ENCODE results near the gene PLD2.
"Not testable (repeated sequence)": the region's sequence is repeated elsewhere in the genome, so short reads cannot be mapped to it uniquely, and the experiment has no call there.

PLD2 gene

DNA sequence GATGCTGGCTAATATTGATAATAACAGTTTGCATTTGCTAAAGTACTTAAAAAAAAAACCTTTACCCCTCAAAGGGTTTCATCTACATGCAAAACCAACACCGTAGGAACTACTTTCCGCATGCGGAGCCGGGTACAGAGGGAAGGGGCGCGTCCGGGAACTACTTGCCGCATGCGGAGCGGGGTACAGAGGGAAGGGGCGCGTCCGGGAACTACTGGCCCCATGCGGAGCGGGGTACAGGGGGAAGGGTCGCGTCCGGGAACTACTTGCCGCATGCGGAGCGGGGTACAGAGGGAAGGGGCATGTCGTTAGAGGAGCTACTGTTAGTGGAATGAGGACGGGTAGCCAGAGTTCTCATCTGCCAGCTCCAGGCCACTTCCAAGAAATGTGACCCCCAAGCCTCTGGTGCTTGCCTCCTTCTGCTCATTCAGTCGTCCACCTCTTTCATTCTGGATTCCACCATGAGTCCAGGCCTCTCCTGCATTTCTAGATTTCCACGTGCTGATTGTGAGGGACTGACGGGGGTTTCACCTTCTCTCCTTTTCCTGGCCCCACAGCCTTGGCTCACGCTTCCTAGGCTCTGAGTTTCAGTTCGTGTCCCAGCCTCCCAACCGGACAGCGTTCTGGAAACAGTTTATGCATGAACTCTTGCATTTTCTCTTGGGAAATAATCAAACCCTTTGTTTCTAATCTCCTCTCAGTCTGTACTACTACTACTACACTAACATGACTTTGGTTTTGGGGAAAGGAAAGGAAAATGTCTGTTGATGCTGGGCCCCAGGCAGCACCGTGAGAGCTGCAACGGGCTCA, 53.1 kb downstream of the PLD2 start:
- no peak for DNase-seq

DNA sequence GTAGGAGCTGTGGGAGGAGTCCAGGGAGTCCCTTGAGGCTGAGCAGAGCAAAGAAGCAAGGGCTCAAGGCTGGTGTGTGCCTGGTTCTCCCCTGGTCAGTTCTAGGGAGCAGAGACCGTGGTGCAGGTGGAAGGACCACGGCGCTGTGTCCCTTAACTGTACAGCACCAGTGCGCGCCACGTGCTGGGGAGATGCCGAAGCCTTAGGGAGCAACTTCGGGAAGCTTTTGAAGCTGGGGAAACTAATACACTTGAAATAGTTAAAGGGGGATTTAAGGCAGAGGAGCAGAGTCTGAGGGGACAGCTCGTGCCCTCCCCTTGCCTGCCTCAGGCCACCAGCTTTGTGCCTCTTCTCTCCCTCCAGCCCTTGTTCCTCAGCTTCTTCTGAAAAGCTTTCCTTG, 53.7 kb downstream of the PLD2 start:
- no peak for DNase-seq

DNA sequence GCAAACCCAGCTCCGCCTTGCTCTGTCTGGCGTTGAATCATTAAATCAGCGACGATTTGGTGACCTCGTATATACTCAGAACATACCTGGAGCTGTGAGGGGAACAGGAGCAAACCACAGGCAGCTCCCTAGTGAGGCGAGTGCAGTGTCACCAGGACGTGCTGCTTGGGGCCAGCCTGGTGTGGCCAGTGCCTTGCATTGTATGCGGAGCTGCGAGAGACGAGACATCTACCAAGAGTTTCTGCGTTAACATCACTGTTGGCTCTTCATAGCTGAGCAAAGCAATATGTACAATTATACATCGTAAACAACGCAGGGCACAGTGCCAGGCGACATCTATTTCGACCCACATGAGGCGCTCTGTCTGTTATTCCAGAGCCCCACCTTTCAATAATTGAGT, 54.1 kb downstream of the PLD2 start:
- no peak for DNase-seq

DNA sequence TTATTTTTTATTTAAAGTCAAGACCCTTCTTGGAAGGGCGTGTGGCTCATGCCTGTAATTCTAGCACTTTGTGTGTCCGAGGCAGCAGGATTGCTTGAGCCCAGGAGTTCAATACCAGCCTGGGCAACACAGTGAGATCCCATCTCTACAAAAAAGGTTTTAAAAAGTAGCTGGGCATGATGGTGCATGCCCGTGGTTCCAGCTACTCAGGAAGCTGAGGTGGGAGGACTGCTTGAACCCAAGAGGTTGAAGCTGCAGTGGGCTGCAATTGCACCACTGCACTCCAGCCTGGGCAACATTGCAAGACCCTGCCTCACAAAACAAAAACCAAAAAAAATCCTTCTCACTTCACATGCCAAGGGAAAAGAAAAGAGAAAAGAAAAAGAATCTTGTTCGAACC, 55.8 kb downstream of the PLD2 start:
- DNase-seq = no peak

DNA sequence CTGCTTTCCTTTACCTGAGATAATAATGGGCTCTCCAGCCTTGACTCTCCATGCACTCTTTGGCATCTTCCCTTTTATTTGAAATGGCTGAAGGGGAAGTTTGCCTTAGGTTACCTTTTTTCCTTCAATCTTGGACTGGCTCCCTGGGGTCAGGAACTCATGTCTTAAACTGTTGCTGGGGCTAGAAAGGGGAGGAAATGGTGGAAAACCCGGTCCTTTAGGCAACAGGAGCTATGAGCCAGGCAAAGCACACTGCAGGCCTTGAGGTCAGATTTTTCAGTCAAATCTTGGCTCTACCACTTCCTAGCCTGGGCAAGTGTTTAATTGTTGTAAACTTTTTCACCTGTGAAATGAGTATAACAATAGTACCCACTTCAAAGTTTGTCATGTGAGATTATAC, 56.4 kb downstream of the PLD2 start:
- no peak for DNase-seq

GRCh38 chr17:4867535-4867934, 60.6 kb downstream of the PLD2 start:
- not testable (repeated sequence) for DNase-seq

GRCh38 chr17:4869058-4869998, 62.4 kb downstream of the PLD2 start:
- not testable (repeated sequence) for DNase-seq

- no peak for DNase-seq
Measured at GRCh38 chr17:4870855-4871254, 63.9 kb downstream of the PLD2 start.

- DNase-seq = no peak
Measured at GRCh38 chr17:4872786-4873185, 65.8 kb downstream of the PLD2 start.
